A673 (cell line): ENCODE data around the gene NRXN2. TPM values are rescaled to one million over a fixed set of nuclear protein-coding genes. Genes with fewer than 3 reads are reported as not detected.

Experiments used
- BruUV-seq: library from RNA; stranded (reverse); fragments of 400-500 nt; replicated peaks from 2 replicates; lab custom pipeline; 2021; lab: Mats Ljungman, UMichigan
- CTCF ChIA-PET: fragments of 300-600 bp; sonication (Branson Sonifier 250); formaldehyde crosslinking; loops from one replicate; lab custom pipeline; 2022; ENCODE audit warnings: antibody characterized with exemption; lab: Charles Lee
- POLR2A ChIA-PET: fragments of 300-600 bp; sonication (Branson Sonifier 250); formaldehyde crosslinking; loops from one replicate; lab custom pipeline; 2022; ENCODE audit warnings: antibody characterized with exemption; ENCODE audit not compliant: low non-redundant PET; lab: Charles Lee
- DNase-seq: peaks from one replicate; pipeline ENCODE4 v3.0.0-alpha.2; 2015; ENCODE audit warnings: low spot score
- H3K27ac ChIP-seq: fragments of 200-600 bp; sonication (generic); 2 replicates; pipeline ENCODE4 v1.5.1; 2016; ENCODE audit warnings: mixed run types, low read depth, mild to moderate bottlenecking, mixed read lengths, antibody characterized with exemption, low read length; ENCODE audit not compliant: poor library complexity, severe bottlenecking
- H3K27me3 ChIP-seq: fragments of 200-600 bp; sonication (generic); replicated peaks from 2 replicates; pipeline ENCODE4 v1.6.1; 2017; ENCODE audit warnings: mixed run types, low read depth, mild to moderate bottlenecking, mixed read lengths, antibody characterized with exemption, low read length; ENCODE audit not compliant: insufficient read depth, poor library complexity
- H3K36me3 ChIP-seq: fragments of 200-600 bp; sonication (generic); 2 replicates; pipeline ENCODE4 v1.6.1; 2016; ENCODE audit warnings: mixed run types, mild to moderate bottlenecking, mixed read lengths, antibody characterized with exemption, low read length; ENCODE audit not compliant: insufficient read depth, poor library complexity, severe bottlenecking
- H3K4me1 ChIP-seq: fragments of 200-600 bp; sonication (generic); 2 replicates; pipeline ENCODE4 v1.6.1; 2017; ENCODE audit warnings: mixed run types, mild to moderate bottlenecking, mixed read lengths, antibody characterized with exemption, low read length; ENCODE audit not compliant: insufficient read depth, poor library complexity, severe bottlenecking
- H3K4me3 ChIP-seq: fragments of 200-600 bp; sonication (generic); 2 replicates; pipeline ENCODE4 v1.5.1; 2016; ENCODE audit warnings: low read depth, mixed run types, mild to moderate bottlenecking, mixed read lengths, low read length; ENCODE audit not compliant: poor library complexity, severe bottlenecking
- H3K9me3 ChIP-seq: fragments of 200-600 bp; sonication (generic); 2 replicates; pipeline ENCODE4 v1.6.1; 2016; ENCODE audit warnings: mixed run types, low read depth, mild to moderate bottlenecking, mixed read lengths, antibody characterized with exemption, low read length; ENCODE audit not compliant: poor library complexity, severe bottlenecking
- CTCF ChIP-seq: fragments of 300-800, 200-600 bp; sonication (generic); conservative IDR thresholded peaks from 2 replicates; pipeline ENCODE4 v1.5.1; 2017; ENCODE audit warnings: low read depth, mild to moderate bottlenecking, antibody characterized with exemption, low read length, moderate library complexity, mixed read lengths
- EZH2 ChIP-seq: fragments of 200-600 bp; sonication (generic); IDR thresholded peaks from 2 replicates; pipeline ENCODE4 v1.6.1; 2017; ENCODE audit warnings: borderline replicate concordance, low read depth, mild to moderate bottlenecking, mixed read lengths, antibody characterized with exemption, low read length; ENCODE audit not compliant: poor library complexity, severe bottlenecking
- intact Hi-C: fragments of 100-400 bp; cut with micrococcal nuclease; formaldehyde crosslinking; loops from one replicate; pipeline ENCODE4 v1.10.0; 2022; ENCODE audit not compliant: unreplicated experiment
- total RNA-seq: library from RNA; stranded (reverse); gene quantifications from 2 replicates; pipeline ENCODE4 v1.2.3, GENCODE V29; 2021

The NRXN2 gene
- total RNA-seq, 1 experiment from 2014 or later: 5.0 TPM

DNA sequence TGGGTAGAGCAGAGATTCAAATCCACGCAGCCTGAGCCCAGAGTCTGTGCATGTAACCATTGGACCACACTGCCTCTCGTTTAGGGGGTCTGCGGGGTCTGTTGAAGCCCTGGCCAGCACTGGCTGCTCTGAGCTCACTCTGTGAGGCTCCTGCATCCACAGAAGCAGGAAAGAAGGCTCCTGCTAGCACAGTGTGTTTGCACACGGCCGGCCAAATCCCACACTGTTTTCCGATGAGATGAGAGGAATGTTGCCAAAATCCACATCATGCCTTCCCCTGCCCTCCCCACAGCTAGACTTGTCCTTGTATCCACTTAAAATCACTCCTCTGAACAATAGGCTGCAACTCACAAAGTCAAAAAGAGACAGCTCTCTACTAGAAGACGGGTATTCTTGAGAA lies 142.6 kb downstream of the NRXN2 start:
- POLR2A ChIA-PET: no interaction called here
- Histone ChIP-seq H3K4me1 (no peaks in the 10 kb centered on the region), H3K4me3 (no peak overlapping the region), H3K27ac (no peak overlapping the region), H3K9me3 (no peaks in the 10 kb centered on the region), H3K36me3 (no peaks in the 10 kb centered on the region), H3K27me3 (no peaks in the 10 kb centered on the region)
- BruUV-seq: no TSS peak
- intact Hi-C loops: no loop called here
- TF ChIP-seq EZH2: no peak
- no peak for TF ChIP-seq CTCF
- no peak for DNase-seq
- CTCF ChIA-PET: no interaction called here

GRCh38 chr11:64577202-64577601 lies 145.8 kb downstream of the NRXN2 start:
- Histone ChIP-seq H3K27me3 (peaks cover 8% of the 10 kb centered on the region), H3K9me3 (no peaks in the 10 kb centered on the region), H3K4me3 (no peak overlapping the region), H3K27ac (no peak overlapping the region), H3K4me1 (no peaks in the 10 kb centered on the region), H3K36me3 (no peaks in the 10 kb centered on the region)
- POLR2A ChIA-PET: no interaction called here
- CTCF ChIA-PET: no interaction called here
- TF ChIP-seq CTCF: no peak
- no peak for TF ChIP-seq EZH2
- no peak for DNase-seq
- intact Hi-C loops: no loop called here
- BruUV-seq: no TSS peak

DNA sequence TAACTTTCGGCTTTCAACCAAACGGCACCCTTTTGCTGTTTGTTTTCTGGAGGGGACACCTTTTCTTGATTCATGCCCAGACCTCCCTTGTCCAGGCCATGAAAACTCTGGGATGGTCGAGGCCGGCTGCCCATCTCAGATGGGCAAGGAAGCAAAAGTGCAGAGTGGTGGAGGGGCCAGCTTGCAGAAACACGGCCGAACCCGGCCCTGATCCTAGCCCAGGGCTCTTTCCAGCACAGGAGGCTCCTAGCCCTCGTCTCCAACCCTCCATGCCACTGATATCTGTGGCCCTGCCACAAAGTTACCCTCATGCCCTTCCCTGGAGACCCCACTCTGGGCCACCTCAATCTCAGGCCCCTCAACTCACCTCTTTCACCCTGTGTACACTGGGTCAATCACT lies 150.9 kb downstream of the NRXN2 start:
- ChIA-PET CTCF (no interaction called here), POLR2A (no interaction called here)
- TF ChIP-seq CTCF (no peak), EZH2 (no peak)

More for the DNA sequence above, 150.9 kb downstream of the NRXN2 start:
- Histone ChIP-seq H3K9me3 (no peaks in the 10 kb centered on the region), H3K27ac (no peak overlapping the region), H3K27me3 (peaks cover 8% of the 10 kb centered on the region), H3K4me3 (no peak overlapping the region), H3K4me1 (no peaks in the 10 kb centered on the region), H3K36me3 (no peaks in the 10 kb centered on the region)
- intact Hi-C loops: no loop called here
- DNase-seq: no peak
- no TSS peak for BruUV-seq
